Progenitor cell of endocrine pancreas (in vitro differentiated cells): Measurements from ENCODE around the gene LYSMD3. TPM values are rescaled to one million over a fixed set of nuclear protein-coding genes. Genes with fewer than 3 reads are reported as not detected.

ENCODE experiments used
- DNase-seq: peaks from one replicate; pipeline ENCODE4 v3.0.0; 2021; ENCODE audit warnings: low spot score; ENCODE audit not compliant: unreplicated experiment
- H3K27ac Mint-ChIP-seq: 2 replicates; pipeline ENCODE4 v1.8.0; 2021; ENCODE audit warnings: mild to moderate bottlenecking, moderate library complexity, mixed read lengths
- H3K27me3 Mint-ChIP-seq: 2 replicates; pipeline ENCODE4 v1.8.0; 2021; ENCODE audit warnings: mixed read lengths
- H3K36me3 Mint-ChIP-seq: 2 replicates; pipeline ENCODE4 v1.8.0; 2022; ENCODE audit warnings: mixed read lengths; ENCODE audit not compliant: insufficient read depth
- H3K4me1 Mint-ChIP-seq: 2 replicates; pipeline ENCODE4 v1.8.0; 2021; ENCODE audit warnings: low read depth, mixed read lengths
- H3K4me3 Mint-ChIP-seq: 2 replicates; pipeline ENCODE4 v1.8.0; 2021; ENCODE audit warnings: low read depth, mild to moderate bottlenecking, moderate library complexity, mixed read lengths
- H3K9me3 Mint-ChIP-seq: 2 replicates; pipeline ENCODE4 v1.8.0; 2021; ENCODE audit warnings: low read depth, mixed read lengths
- CTCF ChIP-seq: fragments of 200-600 bp; sonication (generic); IDR thresholded peaks from one replicate; pipeline ENCODE4 v1.5.0; 2021; ENCODE audit warnings: antibody characterized with exemption, mild to moderate bottlenecking; ENCODE audit not compliant: unreplicated experiment
- total RNA-seq: library from RNA; stranded (reverse); gene quantifications from 2 replicates; pipeline ENCODE4 v1.2.1, GENCODE V29; 2021

LYSMD3 gene
- total RNA-seq, 1 donor from 2014 or later = 16.4 TPM

DNA sequence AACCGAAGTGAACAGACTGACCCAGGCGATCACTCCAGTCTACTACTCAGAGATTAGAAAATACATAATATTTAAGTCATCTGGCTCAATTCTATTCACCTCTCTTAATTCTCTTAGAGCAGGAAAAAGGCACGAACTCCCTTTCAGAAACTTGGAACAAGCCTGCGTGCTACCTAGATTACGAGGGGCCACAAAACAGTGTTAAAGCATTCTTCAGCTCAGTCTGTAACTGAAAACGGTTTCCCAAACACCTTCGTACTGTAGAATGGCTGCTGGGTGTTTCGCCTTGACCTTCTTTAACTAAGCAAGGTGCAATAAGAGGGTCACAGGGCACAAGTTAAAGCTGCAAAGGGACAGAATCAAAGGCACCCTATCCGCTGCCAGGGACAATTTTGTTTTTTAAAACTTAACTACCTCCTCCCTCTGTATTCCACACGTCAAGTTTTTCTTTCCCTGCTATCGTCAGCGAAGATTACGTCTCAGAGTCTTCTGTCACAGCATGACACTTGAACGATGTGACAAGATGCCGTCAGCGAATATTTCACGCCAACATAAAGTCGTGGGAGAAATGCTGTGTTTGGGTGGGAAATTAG is 687 bp downstream of the LYSMD3 start:
- H3K27ac Mint-ChIP-seq = peak overlapping the region; percentile 94
- H3K27me3 Mint-ChIP-seq = no peaks in the 10 kb centered on the region
- no peak for DNase-seq
- H3K36me3 Mint-ChIP-seq = peaks cover 7% of the 10 kb centered on the region
- H3K9me3 Mint-ChIP-seq = no peaks in the 10 kb centered on the region
- H3K4me1 Mint-ChIP-seq = peaks cover 19% of the 10 kb centered on the region
- peak overlapping the region; percentile 99 for H3K4me3 Mint-ChIP-seq
- no peak for TF ChIP-seq CTCF

GRCh38 chr5:90519081-90519480 is 10.3 kb downstream of the LYSMD3 start:
- Mint-ChIP-seq H3K4me1 (peaks cover 2% of the 10 kb centered on the region), H3K27me3 (no peaks in the 10 kb centered on the region), H3K27ac (no peak overlapping the region)

DNA sequence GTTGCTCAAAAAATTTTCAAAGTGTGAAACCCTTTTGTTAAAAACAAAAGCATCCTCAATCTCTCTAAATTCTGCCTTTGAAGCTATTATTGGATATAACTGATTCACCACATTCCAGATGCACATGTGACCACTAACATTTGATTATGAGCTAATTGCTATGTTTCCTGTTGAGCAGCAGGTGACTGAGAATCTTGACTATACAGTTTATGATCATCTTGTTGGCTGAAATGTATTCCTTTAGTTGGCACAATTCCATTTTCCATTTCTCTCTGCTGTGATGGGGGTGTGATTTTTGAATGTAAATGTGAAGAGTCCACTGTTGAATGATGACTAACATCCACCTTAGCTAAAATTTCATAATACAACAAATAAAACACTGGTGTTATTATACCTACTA is 10.7 kb downstream of the LYSMD3 start:
- Mint-ChIP-seq H3K4me1 (peaks cover 6% of the 10 kb centered on the region), H3K27ac (no peak overlapping the region), H3K4me3 (no peak overlapping the region), H3K27me3 (no peaks in the 10 kb centered on the region), H3K9me3 (no peaks in the 10 kb centered on the region), H3K36me3 (peaks cover 26% of the 10 kb centered on the region)
- TF ChIP-seq CTCF = no peak
- no peak for DNase-seq

More at GRCh38 chr5:90519081-90519480, 10.3 kb downstream of the LYSMD3 start:
- Mint-ChIP-seq H3K36me3 (peaks cover 28% of the 10 kb centered on the region), H3K9me3 (no peaks in the 10 kb centered on the region), H3K4me3 (no peak overlapping the region)
- no peak for DNase-seq
- no peak for TF ChIP-seq CTCF

GRCh38 chr5:90514520-90514919 is 14.9 kb downstream of the LYSMD3 start:
- Mint-ChIP-seq H3K27me3 (no peaks in the 10 kb centered on the region), H3K4me3 (no peak overlapping the region)

DNA sequence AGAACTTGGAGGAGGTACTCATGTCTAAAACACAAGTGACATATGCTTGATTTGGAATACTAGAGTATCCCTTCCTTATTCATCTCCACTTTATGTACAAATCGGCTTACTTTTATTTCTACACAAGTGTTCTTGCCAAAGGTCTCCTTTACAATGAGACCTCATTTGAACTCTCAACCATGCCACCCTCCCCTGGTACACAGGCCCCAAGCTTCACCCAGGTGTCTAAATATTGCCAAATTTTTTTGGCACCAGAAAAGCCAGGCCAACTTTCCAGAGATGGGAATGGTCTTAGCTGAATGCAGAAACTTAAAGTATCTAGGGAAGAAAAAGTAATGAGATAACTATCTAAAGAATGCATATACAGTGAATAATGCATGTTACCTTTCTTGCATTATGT is 18.9 kb downstream of the LYSMD3 start:
- peaks cover 6% of the 10 kb centered on the region for H3K4me1 Mint-ChIP-seq
- no peak for TF ChIP-seq CTCF
- H3K4me3 Mint-ChIP-seq = no peak overlapping the region
- H3K27ac Mint-ChIP-seq = no peak overlapping the region
- H3K36me3 Mint-ChIP-seq = peaks cover 2% of the 10 kb centered on the region
- DNase-seq = no peak
- no peaks in the 10 kb centered on the region for H3K27me3 Mint-ChIP-seq
- H3K9me3 Mint-ChIP-seq = no peaks in the 10 kb centered on the region

More at GRCh38 chr5:90514520-90514919, 14.9 kb downstream of the LYSMD3 start:
- no peaks in the 10 kb centered on the region for H3K9me3 Mint-ChIP-seq
- H3K4me1 Mint-ChIP-seq = peaks cover 6% of the 10 kb centered on the region
- no peak for DNase-seq
- TF ChIP-seq CTCF = no peak
- H3K36me3 Mint-ChIP-seq = peaks cover 9% of the 10 kb centered on the region
- no peak overlapping the region for H3K27ac Mint-ChIP-seq
